Testis (tissue), 3 donors: ENCODE measurements around the gene MUC3A. TPM values are rescaled to one million over a fixed set of nuclear protein-coding genes. Genes with fewer than 3 reads are reported as not detected.

ENCODE experiments used
- DNase-seq: peaks from one replicate; pipeline ENCODE4 v3.0.0-alpha.2; 2019
- H3K27ac ChIP-seq, 2 donors: fragments of 200-600 bp; sonication (generic); one replicate each; pipeline ENCODE4 v1.5.1; 2019
- H3K27me3 ChIP-seq: fragments of 200-600 bp; sonication (generic); one replicate; pipeline ENCODE4 v1.5.1; 2019
- H3K36me3 ChIP-seq: fragments of 200-600 bp; sonication (generic); one replicate; pipeline ENCODE4 v1.5.1; 2017; ENCODE audit warnings: low read depth; ENCODE audit errors: missing control alignments
- H3K4me1 ChIP-seq: fragments of 200-600 bp; sonication (generic); one replicate; pipeline ENCODE4 v1.5.1; 2019
- H3K4me3 ChIP-seq, 2 donors: fragments of 200-600 bp; sonication (generic); one replicate each; pipeline ENCODE4 v1.5.1; 2017 to 2019
- H3K9me3 ChIP-seq: fragments of 200-600 bp; sonication (generic); one replicate; pipeline ENCODE4 v1.5.1; 2017
- POLR2A ChIP-seq: fragments of 450-650 bp; IDR thresholded peaks from one replicate; pipeline ENCODE4 v1.6.1; 2017; ENCODE audit warnings: antibody characterized with exemption, mild to moderate bottlenecking, moderate library complexity
- WGBS, 2 donors: methylation state at CpG; one replicate each; pipeline ENCODE4 v1.1.5; 2018; 5-methylcytosine and 5-hydroxymethylcytosine counted together
- intact Hi-C: fragments of 100-400 bp; cut with DNase I; formaldehyde crosslinking; loops from one replicate; pipeline ENCODE4 v1.15.1; 2023; ENCODE audit warnings: low total_unique reads
- polyA plus RNA-seq: library from polyadenylated mRNA; stranded (reverse); fragments of 350-450 nt; fragmentation: Illumina TruSeq; extraction: RNeasy Lipid Tissue Mini Kit (QIAGEN cat#74804); gene quantifications from one replicate; pipeline ENCODE4 v1.2.3, GENCODE V29; 2014; ENCODE audit warnings: low read depth, low replicate concordance; ENCODE audit not compliant: insufficient read depth
- total RNA-seq, 2 donors: library from RNA; depleted of rRNA; stranded (reverse); fragments of >200 nt; gene quantifications; one replicate each; pipeline ENCODE4 v1.2.3, GENCODE V29; 2016
- TF ChIP-seq, protein P1 (sequence below), 3 experiments: fragments of 450-650 bp in 2 of 3; fragments of 200-600 bp in 1 of 3; sonication (generic) in 1 of 3; IDR thresholded peaks; one replicate each; pipeline ENCODE4 v1.5.1; 2016 to 2019; ENCODE audit warnings: antibody characterized with exemption in 3 of 3, mild to moderate bottlenecking in 2 of 3, moderate library complexity in 1 of 3

The MUC3A gene
- total and polyA plus RNA-seq, 3 donors from 2014 or later: 1.5 to 2.1 (median 1.6) TPM

DNA sequence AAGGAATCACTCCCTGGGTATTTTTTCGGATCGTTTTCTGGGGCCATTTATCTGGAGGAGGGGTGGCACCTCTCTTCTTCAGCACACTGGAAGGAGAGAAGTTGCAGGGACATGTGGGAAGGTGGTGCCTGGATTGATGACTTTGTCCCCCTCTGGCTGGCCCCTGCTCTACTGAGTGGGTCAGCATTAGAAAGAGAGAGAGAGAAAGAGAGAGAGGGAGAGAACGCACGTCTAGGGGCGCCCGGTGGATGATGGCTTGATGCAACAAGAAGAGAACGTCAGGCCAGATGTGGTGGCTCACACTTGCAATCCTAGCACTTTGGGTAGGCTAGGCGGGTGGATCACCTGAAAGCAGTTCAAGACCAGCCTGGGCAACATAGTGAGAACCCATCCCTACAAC is 14.5 kb downstream of the MUC3A start:
- Histone ChIP-seq H3K36me3 (no peaks in the 10 kb centered on the region), H3K4me1 (peaks cover 13% of the 10 kb centered on the region), H3K27me3 (peaks cover 16% of the 10 kb centered on the region), H3K27ac (no peak overlapping the region), H3K4me3 (no peak overlapping the region), H3K9me3 (no peaks in the 10 kb centered on the region)
- TF ChIP-seq, protein P1, sequence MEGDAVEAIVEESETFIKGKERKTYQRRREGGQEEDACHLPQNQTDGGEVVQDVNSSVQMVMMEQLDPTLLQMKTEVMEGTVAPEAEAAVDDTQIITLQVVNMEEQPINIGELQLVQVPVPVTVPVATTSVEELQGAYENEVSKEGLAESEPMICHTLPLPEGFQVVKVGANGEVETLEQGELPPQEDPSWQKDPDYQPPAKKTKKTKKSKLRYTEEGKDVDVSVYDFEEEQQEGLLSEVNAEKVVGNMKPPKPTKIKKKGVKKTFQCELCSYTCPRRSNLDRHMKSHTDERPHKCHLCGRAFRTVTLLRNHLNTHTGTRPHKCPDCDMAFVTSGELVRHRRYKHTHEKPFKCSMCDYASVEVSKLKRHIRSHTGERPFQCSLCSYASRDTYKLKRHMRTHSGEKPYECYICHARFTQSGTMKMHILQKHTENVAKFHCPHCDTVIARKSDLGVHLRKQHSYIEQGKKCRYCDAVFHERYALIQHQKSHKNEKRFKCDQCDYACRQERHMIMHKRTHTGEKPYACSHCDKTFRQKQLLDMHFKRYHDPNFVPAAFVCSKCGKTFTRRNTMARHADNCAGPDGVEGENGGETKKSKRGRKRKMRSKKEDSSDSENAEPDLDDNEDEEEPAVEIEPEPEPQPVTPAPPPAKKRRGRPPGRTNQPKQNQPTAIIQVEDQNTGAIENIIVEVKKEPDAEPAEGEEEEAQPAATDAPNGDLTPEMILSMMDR (IDR thresholded peaks at IDR 0.05): no peak
- no peak for TF ChIP-seq POLR2A
- no peak for DNase-seq
- 68 to 81% methylated on average over 8 of the region's 8 CpGs for WGBS, 2 donors
- intact Hi-C loops: no loop called here

DNA sequence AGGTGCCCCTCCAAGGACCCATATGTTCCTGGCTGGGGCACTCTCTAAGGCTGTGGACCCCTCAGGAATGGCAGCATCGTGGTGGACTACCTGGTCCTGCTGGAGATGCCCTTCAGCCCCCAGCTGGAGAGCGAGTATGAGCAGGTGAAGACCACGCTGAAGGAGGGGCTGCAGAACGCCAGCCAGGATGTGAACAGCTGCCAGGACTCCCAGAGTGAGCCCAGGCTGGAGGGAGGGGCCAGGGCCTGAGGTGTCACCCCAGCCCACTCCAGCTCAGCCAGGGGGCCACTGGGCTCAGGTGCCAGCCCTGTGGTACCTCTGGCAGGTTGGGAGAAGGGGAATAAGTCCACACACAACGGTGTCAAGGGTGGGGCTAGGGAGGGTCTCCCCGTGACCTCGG is 15.3 kb downstream of the MUC3A start:
- intact Hi-C loops: no loop called here
- Histone ChIP-seq H3K36me3 (no peaks in the 10 kb centered on the region), H3K4me1 (peaks cover 13% of the 10 kb centered on the region), H3K27ac (no peak overlapping the region), H3K4me3 (no peak overlapping the region), H3K27me3 (peaks cover 16% of the 10 kb centered on the region), H3K9me3 (no peaks in the 10 kb centered on the region)
- WGBS, 2 donors: 35 to 59% methylated on average over 5 to 7 of the region's 7 CpGs
- DNase-seq: no peak
- TF ChIP-seq, protein P1 (IDR thresholded peaks at IDR 0.05): no peak
- TF ChIP-seq POLR2A: no peak

DNA sequence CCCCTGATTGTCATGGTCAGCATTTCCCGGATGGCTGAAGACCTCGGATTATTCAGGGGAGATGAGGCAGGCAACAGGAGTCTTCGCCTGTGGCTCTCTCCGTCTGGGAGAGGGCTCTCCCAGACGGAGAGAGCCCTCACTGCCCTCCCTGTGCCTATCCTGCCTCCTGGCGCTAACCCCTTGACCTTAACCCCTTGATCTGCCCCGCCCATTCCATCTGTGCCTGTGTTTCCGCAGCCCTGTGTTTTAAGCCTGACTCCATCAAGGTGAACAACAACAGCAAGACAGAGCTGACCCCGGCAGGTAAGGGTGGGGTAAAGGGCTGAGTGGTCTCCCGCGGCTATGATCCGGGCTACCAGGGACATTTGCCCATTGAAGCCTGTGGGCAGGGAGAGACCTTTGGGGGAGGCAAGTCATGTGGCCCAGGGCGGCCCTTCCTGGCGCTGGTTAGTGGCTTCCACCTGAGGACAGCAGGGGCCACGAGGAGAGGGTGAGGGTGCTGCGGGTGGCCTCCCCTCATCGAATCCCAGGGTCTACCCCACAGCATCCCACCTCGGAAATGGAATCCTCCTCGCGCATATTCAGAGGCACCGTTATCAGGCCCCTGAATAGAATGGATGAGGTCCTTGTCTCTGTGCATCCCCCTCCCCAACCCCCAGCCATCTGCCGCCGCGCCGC is 15.8 kb downstream of the MUC3A start:
- intact Hi-C loops: no loop called here
- Histone ChIP-seq H3K4me1 (peaks cover 13% of the 10 kb centered on the region), H3K27me3 (peaks cover 16% of the 10 kb centered on the region), H3K9me3 (no peaks in the 10 kb centered on the region), H3K36me3 (no peaks in the 10 kb centered on the region), H3K27ac (no peak overlapping the region), H3K4me3 (peak overlapping the region in 1 of 2 donors; percentile 36)
- DNase-seq: no peak
- TF ChIP-seq POLR2A: no peak
- TF ChIP-seq, protein P1 (IDR thresholded peaks at IDR 0.05): no peak
- WGBS, 2 donors: 18 to 21% methylated on average over 21 to 25 of the region's 25 CpGs

DNA sequence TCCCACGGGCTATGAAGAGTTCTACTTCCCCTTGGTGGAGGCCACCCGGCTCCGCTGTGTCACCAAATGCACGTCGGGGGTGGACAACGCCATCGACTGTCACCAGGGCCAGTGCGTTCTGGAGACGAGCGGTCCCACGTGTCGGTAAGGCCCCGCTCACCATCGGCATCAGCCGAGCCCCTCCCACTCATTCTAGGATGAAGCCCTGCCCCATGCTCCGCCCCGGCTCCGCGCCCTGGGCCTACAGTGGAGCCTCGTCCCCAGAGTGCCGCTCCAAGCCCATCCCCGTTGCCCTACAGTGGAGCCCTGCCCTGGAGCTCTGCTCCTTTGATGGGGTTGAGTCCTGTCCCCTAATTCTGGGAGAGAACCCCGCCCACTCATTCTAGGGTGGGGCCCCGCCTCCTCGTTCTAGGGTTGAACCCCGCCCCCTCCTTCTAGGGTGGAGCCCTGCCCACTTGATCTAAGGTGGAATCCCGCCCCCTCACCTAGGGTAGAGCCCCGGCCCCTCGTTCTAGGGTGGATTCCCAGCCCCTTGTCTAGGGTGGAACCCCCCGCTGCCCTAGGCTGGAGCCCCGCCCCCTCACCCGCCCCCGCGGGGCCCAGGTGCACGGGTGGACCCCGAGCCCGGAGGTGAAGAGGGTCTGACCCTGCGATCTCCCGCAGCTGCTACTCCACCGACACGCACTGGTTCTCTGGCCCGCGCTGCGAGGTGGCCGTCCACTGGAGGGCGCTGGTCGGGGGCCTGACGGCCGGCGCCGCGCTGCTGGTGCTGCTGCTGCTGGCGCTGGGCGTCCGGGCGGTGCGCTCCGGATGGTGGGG is 16.6 kb downstream of the MUC3A start:
- intact Hi-C loops: no loop called here
- no peak overlapping the region for H3K27ac ChIP-seq
- peak overlapping the region; percentile 36 to 48 for H3K4me3 ChIP-seq
- peaks cover 16% of the 10 kb centered on the region for H3K27me3 ChIP-seq
- no peak for TF ChIP-seq POLR2A
- TF ChIP-seq, protein P1 (IDR thresholded peaks at IDR 0.05): peak; percentile 23 to 79 (median 75)
- H3K36me3 ChIP-seq: no peaks in the 10 kb centered on the region
- peak; percentile 87 for DNase-seq
- 1 to 5% methylated on average over 12 to 58 of the region's 58 CpGs for WGBS, 2 donors
- H3K9me3 ChIP-seq: no peaks in the 10 kb centered on the region
- peaks cover 13% of the 10 kb centered on the region for H3K4me1 ChIP-seq
